Fibroblast of the aortic adventitia (primary cell): ENCODE measurements around the gene KCNMB1. TPM values are rescaled to one million over a fixed set of nuclear protein-coding genes. Genes with fewer than 3 reads are reported as not detected.
"Not testable (repeated sequence)": the region's sequence is repeated elsewhere in the genome, so short reads cannot be mapped to it uniquely, and the experiment has no call there.

Experiments used
- DNase-seq: peaks from one replicate; pipeline ENCODE4 v3.0.0-alpha.2; 2010; ENCODE audit warnings: low read depth
- H3K4me3 ChIP-seq: 2 replicates; pipeline ENCODE4 v1.5.1; 2011; ENCODE audit warnings: low read depth, mild to moderate bottlenecking, control low read depth, low read length, moderate library complexity
- CTCF ChIP-seq: IDR thresholded peaks from 2 replicates; pipeline ENCODE4 v1.5.1; 2011; ENCODE audit warnings: mild to moderate bottlenecking, low read length, control low read depth, inconsistent platforms; ENCODE audit not compliant: insufficient read depth
- total RNA-seq: library from RNA; depleted of rRNA; stranded (reverse); fragments of >200 nt; gene quantifications from 2 replicates; pipeline ENCODE4 v1.2.3, GENCODE V29; 2012; ENCODE audit warnings: low replicate concordance

Gene KCNMB1
- total RNA-seq, 1 donor = not detected

GRCh38 chr5:170383227-170383626, 5.9 kb downstream of the KCNMB1 start:
- H3K4me3 ChIP-seq = no peak overlapping the region
- DNase-seq = no peak
- TF ChIP-seq CTCF = no peak

- no peak overlapping the region for H3K4me3 ChIP-seq
- DNase-seq = no peak
- TF ChIP-seq CTCF = no peak
Measured at GRCh38 chr5:170382790-170383189, 6.4 kb downstream of the KCNMB1 start.

- no peak overlapping the region for H3K4me3 ChIP-seq
- no peak for TF ChIP-seq CTCF
- no peak for DNase-seq
Measured at GRCh38 chr5:170380361-170380951, 8.7 kb downstream of the KCNMB1 start.

- TF ChIP-seq CTCF = no peak
- H3K4me3 ChIP-seq = no peak overlapping the region
- no peak for DNase-seq
Measured at GRCh38 chr5:170378740-170379139, 10.4 kb downstream of the KCNMB1 start.

GRCh38 chr5:170377027-170377426, 12.1 kb downstream of the KCNMB1 start:
- TF ChIP-seq CTCF = no peak
- no peak for DNase-seq
- H3K4me3 ChIP-seq = no peak overlapping the region

- not testable (repeated sequence) for DNase-seq, H3K4me3 ChIP-seq
Measured at GRCh38 chr5:170376526-170376925, 12.6 kb downstream of the KCNMB1 start.

- TF ChIP-seq CTCF = no peak
- DNase-seq = no peak
- no peak overlapping the region for H3K4me3 ChIP-seq
Measured at GRCh38 chr5:170375283-170375682, 13.9 kb downstream of the KCNMB1 start.
